ENCODE results near the gene LIN7B.
"Not testable (repeated sequence)": the region's sequence is repeated elsewhere in the genome, so short reads cannot be mapped to it uniquely, and the experiment has no call there.

LIN7B gene

GRCh38 chr19:49119411-49120324, 5.5 kb downstream of the LIN7B start, which contains the start of gene PPFIA3:
PPFIA3 (plus strand) TSS chr19:49119544; CDS start chr19:49127874, 8,330 bp downstream.
- DNase-seq, result peak; percentile 53 to 81 (median 70)

DNA sequence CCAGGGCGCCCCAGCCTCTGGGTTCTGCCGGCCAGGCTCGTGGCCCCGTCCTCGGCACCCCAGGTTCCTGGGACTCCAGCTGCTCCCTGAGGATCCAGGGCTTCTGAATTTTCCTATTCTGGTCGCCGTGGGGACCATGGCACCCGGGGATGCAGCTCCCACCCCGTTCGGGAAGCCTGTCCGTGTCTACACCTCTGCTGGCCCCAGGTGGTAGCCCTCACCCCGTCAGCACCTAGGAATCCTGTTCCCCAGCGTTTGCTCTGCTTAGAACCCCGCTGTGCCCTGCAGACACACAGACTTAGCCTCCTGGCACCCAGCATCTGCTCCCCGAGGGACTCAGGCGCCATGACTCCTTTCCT, 6.1 kb downstream of the LIN7B start:
- DNase-seq, result no peak

GRCh38 chr19:49120868-49121267, 6.7 kb downstream of the LIN7B start:
- DNase-seq, result no peak

GRCh38 chr19:49121841-49122240, 7.7 kb downstream of the LIN7B start:
- DNase-seq, result not testable (repeated sequence)

GRCh38 chr19:49123285-49123684, 9.1 kb downstream of the LIN7B start:
- not testable (repeated sequence) for DNase-seq

DNA sequence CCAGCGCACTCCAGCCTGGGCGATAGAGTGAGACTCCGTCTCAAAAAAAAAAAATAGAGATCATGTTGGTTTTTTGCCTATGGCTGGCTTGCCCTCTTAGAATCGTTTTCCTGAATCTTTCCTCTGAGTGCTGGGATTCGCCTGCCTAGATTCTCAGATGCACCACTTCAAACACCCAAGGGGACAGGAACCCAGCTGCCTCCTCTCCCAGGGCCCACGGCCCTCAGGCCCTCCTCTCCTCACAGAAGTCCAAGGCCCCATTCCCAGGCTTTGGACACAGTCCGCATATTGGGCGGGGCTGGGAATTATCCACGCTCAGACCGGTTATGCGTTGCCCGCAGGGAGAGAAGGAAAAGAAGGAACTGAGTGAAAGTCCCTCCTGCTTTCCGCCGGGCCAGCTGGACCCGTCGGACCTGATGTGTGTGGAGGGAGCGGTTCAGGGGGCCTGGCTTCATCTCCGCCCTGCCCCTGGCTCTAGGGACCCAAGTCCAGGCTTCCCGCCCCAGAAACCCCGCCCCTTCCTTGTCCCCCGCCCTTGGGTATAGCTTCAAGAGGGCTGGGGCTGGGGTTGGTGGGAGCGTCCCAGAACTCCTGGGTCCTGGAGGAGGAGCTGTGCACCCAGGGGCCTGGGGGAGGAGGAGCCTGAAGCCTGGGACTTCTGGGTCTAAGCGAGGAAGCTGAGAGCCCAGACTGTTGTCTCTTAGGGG, 11.0 kb downstream of the LIN7B start:
- no peak for DNase-seq

- no peak for DNase-seq
These were observed 12.4 kb downstream of the LIN7B start for GRCh38 chr19:49126575-49126974.

GRCh38 chr19:49127225-49127624, 13.1 kb downstream of the LIN7B start:
- not testable (repeated sequence) for DNase-seq

GRCh38 chr19:49127674-49128544, 13.7 kb downstream of the LIN7B start:
- DNase-seq, result peak; percentile 97 to 98 (median 97)

DNA sequence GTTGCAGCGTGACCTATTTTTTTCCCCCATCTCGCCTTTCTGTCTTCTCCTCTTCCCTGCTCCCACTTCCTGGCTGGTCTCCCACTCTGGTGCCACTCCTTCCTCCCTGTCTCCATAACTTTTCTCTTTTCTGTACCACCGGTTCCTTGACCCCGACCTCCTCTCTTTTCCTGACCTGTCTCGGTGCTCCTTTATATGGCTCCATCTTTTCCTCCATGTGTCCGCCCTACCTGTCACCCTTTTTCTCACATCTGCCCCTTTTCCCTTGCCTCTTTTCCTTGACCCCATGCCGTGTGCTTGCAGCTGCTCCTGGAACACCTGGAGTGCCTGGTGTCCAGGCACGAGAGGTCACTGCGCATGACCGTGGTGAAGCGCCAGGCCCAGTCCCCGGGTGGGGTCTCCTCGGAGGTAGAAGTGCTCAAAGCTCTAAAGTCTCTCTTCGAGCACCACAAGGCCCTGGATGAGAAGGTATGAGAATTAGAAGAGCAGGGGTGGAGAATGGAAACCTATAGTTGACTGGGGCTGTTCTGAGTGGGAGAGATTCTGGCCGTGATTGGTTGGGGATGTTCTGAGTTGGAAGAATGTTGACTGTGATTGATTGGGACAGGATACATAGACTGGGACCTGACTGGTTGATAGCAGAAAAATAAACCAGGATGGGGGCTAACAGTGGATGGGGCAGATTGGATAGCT, 14.5 kb downstream of the LIN7B start:
- DNase-seq, result no peak

DNA sequence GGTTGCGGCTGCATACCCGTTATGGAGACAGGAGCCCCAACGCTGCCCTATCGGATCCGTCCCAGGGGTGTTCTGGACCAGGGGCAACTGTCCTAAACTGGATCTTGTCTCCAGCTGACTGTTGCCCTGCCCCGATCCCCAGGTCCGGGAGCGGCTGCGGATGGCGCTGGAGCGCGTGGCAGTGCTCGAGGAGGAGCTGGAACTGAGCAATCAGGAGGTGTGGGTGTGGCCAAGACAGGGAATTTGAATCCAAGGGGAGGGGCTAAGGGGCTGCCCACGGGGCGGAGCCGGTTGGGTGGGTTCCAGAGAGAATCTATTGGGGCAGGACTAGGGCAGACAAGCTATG, 15.0 kb downstream of the LIN7B start:
- no peak for DNase-seq

GRCh38 chr19:49130325-49130724, 16.2 kb downstream of the LIN7B start:
- no peak for DNase-seq

DNA sequence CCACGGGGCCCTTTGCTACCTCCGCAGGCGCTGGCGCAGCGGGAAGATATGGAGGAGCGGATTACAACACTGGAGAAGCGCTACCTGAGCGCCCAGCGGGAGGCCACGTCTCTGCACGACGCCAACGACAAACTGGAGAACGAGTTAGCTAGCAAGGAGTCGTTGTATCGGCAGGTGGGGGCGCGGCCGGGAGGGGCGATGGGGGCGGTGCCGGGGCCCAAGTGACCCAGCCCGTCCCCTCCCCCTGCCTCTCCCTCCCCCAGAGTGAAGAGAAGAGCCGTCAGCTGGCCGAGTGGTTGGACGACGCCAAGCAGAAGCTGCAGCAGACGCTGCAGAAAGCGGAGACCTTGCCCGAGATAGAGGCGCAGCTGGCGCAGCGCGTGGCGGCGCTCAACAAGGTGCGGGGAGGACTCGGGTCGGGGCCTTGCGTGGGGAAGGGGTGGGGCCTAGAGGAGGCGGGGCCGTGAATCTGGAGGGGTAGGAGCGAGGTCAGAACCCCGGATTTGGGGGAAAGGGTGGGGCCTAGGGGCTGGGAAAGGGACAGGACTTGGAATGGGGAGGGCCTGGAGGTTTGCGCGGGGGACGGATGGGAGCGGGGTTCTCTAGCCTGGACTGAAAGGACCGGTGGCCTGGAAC, 18.9 kb downstream of the LIN7B start:
- DNase-seq, result no peak

DNA sequence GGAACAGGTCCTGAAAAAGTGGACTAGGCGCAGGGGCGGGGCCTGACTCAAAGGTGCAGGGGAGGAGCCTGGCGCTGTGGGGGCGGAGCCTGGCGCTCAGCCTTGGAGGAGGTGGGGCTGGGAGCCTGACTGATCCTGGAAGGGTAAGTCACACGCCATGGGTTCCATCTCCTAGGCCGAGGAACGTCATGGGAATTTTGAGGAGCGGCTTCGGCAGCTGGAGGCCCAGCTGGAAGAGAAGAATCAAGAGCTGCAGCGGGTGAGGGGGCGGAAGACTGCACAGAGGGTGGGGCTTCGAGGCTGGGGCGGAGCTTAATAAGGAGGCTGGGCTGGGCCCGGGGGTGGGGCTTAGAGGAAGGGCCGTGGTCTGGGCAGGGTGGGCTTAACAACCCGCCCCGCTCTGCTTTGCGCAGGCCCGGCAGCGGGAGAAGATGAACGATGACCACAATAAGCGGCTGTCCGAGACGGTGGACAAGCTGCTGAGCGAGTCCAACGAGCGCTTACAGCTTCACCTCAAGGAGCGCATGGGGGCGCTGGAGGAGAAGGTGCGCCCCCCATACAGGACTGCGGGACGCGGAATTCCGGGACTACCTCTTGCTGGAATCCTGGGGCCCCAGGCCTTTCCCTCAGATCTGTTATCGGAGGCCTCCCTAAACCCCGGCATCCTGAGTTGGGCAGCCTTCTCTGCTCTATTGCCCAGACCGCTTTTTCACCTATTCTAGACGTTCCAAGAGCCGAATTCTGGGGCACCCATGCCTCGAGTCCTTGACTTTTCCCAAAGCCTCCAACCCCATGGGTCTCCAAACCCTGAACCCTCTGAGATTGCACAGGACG, 19.7 kb downstream of the LIN7B start:
- DNase-seq, result peak in 3 of 4 experiments; percentile 21 to 58 (median 33)

DNA sequence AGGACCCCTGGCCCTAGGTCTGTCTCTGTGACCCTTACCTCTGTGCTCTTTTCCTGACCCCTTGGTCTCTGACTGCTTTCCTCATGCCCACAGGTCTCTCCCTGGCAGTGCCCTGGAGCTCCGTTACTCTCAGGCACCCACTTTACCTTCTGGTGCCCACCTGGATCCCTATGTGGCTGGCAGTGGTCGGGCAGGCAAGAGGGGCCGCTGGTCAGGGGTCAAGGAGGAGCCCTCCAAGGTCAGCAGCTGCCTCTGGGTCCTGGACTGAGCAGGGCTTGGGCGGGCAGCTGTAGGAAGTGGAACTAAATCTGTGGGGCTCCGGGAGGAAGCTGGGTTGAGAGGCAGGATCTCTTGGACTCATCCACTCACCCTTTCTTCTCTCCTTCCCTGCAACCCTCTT, 21.5 kb downstream of the LIN7B start:
- no peak for DNase-seq

GRCh38 chr19:49136771-49137171, 22.6 kb downstream of the LIN7B start:
- DNase-seq, result no peak

DNA sequence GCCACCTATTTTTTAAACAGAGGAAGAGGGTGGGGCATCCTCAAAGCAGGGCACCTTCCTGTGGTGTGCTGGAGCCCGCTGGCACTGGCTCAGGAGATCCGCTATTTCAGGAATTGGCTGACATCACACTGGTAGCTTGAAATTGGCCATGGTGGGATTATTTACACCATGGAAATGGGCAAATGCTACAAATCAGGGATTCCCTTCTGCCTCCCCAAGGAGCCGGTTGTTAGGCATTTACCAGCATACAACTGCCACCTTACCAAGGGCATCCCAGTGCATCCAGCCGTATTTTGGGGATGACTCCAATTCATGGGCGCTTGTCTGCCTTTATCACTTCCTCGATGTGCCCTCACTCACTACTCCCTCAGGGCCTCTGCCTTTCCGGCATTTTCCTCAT, 26.8 kb downstream of the LIN7B start:
- DNase-seq, result no peak

DNA sequence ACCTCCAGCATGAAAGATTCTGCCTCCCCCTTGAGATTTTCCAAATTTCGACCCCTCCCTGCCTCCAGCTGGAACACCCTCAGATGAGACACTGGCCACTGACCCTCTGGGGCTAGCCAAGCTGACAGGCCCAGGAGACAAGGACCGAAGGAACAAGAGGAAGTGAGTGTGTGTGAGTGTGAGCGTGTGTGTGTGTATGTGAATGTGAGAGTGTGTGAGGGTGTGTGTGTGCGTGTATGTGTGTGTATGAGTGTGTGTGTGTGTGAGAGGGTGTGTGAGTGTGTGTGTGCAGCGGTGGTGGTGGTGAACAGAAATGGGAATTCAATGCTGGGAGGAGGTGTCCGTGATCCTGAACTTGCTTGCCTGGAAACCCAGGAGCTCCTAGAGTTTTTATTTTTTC, 27.2 kb downstream of the LIN7B start:
- no peak for DNase-seq

DNA sequence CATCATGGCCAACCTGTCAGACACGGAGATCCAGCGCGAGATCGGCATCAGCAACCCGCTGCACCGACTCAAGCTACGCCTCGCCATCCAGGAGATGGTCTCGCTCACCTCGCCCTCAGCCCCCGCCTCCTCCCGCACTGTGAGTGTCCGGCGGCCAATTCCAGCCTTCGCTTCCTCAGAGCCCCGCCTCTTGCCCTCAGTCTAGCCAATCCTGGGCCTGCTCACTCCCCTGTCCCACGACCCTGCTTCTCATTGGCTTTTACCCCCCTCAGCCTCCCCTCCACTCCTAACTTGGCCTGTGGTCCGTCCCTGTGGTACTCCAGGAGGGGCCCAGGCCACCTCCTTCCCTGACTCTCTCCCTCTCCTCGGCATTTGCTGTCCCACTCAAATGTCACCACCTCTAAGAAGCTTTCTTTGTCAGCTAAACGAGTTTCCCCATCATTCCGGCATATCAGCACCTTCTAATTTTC, 28.7 kb downstream of the LIN7B start:
- DNase-seq, result peak; percentile 65 to 82 (median 72)

GRCh38 chr19:49145573-49146407, 31.6 kb downstream of the LIN7B start:
- peak; percentile 67 to 86 (median 82) for DNase-seq
